Left ventricle myocardium inferior (tissue), 1 donor: ENCODE data around the gene HCFC1. TPM values are rescaled to one million over a fixed set of nuclear protein-coding genes. Genes with fewer than 3 reads are reported as not detected.

Source experiments
- DNase-seq: peaks from one replicate; pipeline ENCODE4 v3.0.0-alpha.2; 2020
- H3K27ac ChIP-seq: fragments of 200-600 bp; replicated peaks from 2 replicates; pipeline ENCODE4 v1.8.0; 2021
- H3K27me3 ChIP-seq: fragments of 200-600 bp; 2 replicates; pipeline ENCODE4 v1.8.0; 2021; ENCODE audit warnings: low read depth
- H3K36me3 ChIP-seq: fragments of 200-600 bp; 2 replicates; pipeline ENCODE4 v1.8.0; 2021
- H3K4me1 ChIP-seq: fragments of 200-600 bp; 2 replicates; pipeline ENCODE4 v1.8.0; 2021
- H3K4me3 ChIP-seq: fragments of 200-600 bp; 2 replicates; pipeline ENCODE4 v1.8.0; 2021; ENCODE audit warnings: mild to moderate bottlenecking, moderate library complexity
- H3K9me3 ChIP-seq: fragments of 200-600 bp; replicated peaks from 2 replicates; pipeline ENCODE4 v1.8.0; 2021
- intact Hi-C: fragments of 100-400 bp; cut with micrococcal nuclease; formaldehyde crosslinking; loops from one replicate; pipeline ENCODE4 v1.11.0; 2022
- total RNA-seq: library from RNA; stranded (reverse); fragmentation: NEBNext Ultra II Directional; extraction: Animal tissue kit (Norgen Biotek cat#: 25700); gene quantifications from one replicate; pipeline ENCODE4 v1.2.1, GENCODE V29; 2021
- TF ChIP-seq, protein P1 (sequence below): fragments of 200-600 bp; IDR thresholded peaks from 2 replicates; pipeline ENCODE4 v1.8.0; 2021; ENCODE audit warnings: antibody characterized with exemption, mild to moderate bottlenecking, borderline replicate concordance
- donor health status: DM: no; HTN: yes; CAD: no; lungs with severe emphysema.

The HCFC1 gene
- total RNA-seq, 1 donor from 2014 or later: 28.4 TPM

- no peak for DNase-seq
- TF ChIP-seq, protein P1, sequence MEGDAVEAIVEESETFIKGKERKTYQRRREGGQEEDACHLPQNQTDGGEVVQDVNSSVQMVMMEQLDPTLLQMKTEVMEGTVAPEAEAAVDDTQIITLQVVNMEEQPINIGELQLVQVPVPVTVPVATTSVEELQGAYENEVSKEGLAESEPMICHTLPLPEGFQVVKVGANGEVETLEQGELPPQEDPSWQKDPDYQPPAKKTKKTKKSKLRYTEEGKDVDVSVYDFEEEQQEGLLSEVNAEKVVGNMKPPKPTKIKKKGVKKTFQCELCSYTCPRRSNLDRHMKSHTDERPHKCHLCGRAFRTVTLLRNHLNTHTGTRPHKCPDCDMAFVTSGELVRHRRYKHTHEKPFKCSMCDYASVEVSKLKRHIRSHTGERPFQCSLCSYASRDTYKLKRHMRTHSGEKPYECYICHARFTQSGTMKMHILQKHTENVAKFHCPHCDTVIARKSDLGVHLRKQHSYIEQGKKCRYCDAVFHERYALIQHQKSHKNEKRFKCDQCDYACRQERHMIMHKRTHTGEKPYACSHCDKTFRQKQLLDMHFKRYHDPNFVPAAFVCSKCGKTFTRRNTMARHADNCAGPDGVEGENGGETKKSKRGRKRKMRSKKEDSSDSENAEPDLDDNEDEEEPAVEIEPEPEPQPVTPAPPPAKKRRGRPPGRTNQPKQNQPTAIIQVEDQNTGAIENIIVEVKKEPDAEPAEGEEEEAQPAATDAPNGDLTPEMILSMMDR: no peak
- H3K27ac ChIP-seq: no peak overlapping the region
- H3K36me3 ChIP-seq: peaks cover 9% of the 10 kb centered on the region
- peaks cover 6% of the 10 kb centered on the region for H3K4me1 ChIP-seq
- H3K27me3 ChIP-seq: no peaks in the 10 kb centered on the region
- intact Hi-C loops: loop anchor here (5.0 kb wide), 1 partner anchor 41 kb away; no protein-coding TSS in a partner anchor
- H3K9me3 ChIP-seq: no peaks in the 10 kb centered on the region
- H3K4me3 ChIP-seq: no peak overlapping the region
These were observed 40.0 kb upstream of the HCFC1 start for GRCh38 chrX:154011376-154012335.

- DNase-seq: no peak
- no peak overlapping the region for H3K4me3 ChIP-seq
- no peak overlapping the region for H3K27ac ChIP-seq
- TF ChIP-seq, protein P1: no peak
- no peaks in the 10 kb centered on the region for H3K9me3 ChIP-seq
- intact Hi-C loops: loop anchor here (5.0 kb wide), 1 partner anchor 42 kb away; no protein-coding TSS in a partner anchor
- H3K27me3 ChIP-seq: no peaks in the 10 kb centered on the region
- no peaks in the 10 kb centered on the region for H3K36me3 ChIP-seq
- H3K4me1 ChIP-seq: peaks cover 6% of the 10 kb centered on the region
These were observed 38.9 kb upstream of the HCFC1 start for GRCh38 chrX:154010330-154011087.

- intact Hi-C loops: no loop called here
- Histone ChIP-seq H3K27ac (no peak overlapping the region), H3K4me1 (peaks cover 2% of the 10 kb centered on the region), H3K4me3 (no peak overlapping the region), H3K27me3 (no peaks in the 10 kb centered on the region), H3K9me3 (no peaks in the 10 kb centered on the region), H3K36me3 (no peaks in the 10 kb centered on the region)
- TF ChIP-seq, protein P1: no peak
- no peak for DNase-seq
These were observed 36.9 kb upstream of the HCFC1 start for GRCh38 chrX:154008521-154008920.

DNA sequence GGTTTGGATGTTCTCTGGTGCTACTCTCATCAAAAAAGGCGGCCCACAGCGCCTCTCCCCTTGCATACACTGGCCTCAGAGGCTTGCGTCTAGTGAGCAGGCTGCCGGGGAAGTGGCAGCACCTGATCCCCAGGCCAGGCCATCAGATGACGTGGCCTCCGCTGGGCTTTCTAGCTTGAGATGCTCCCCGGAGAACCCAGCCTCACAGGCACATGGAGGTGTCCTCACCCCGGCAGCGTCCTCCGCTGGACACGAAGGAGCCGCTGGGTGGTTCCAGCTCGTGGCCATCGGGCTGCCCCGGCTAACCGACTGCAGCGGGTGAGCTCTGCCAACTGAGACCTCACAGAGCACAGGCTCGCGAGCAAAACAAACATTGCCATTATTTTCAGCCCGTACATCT, 35.3 kb upstream of the HCFC1 start:
- intact Hi-C loops: no loop called here
- Histone ChIP-seq H3K4me1 (no peaks in the 10 kb centered on the region), H3K9me3 (no peaks in the 10 kb centered on the region), H3K27ac (no peak overlapping the region), H3K27me3 (no peaks in the 10 kb centered on the region), H3K4me3 (no peak overlapping the region), H3K36me3 (no peaks in the 10 kb centered on the region)
- no peak for DNase-seq
- TF ChIP-seq, protein P1: no peak

DNA sequence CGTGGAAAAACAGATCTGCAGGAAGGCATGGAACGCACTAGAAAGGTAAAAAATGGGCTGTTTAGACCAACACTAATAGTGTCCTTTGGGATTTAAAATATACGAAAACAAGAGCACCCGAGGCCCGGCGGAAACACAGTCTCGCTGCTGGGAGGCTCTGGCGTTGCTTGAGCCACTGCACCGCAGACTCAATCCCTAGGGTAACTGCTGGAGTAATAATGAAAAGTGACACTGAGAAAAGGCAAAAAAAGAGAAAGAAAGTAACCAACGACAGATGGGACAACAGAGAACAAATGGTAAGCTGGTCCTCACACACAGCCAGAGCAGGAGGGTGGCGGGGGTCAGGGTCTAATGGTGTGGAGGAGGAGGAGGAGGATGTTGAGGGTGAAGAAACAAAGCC, 32.7 kb upstream of the HCFC1 start:
- Histone ChIP-seq H3K27me3 (no peaks in the 10 kb centered on the region), H3K36me3 (no peaks in the 10 kb centered on the region), H3K27ac (no peak overlapping the region), H3K4me1 (no peaks in the 10 kb centered on the region), H3K4me3 (no peak overlapping the region), H3K9me3 (no peaks in the 10 kb centered on the region)
- no peak for DNase-seq
- TF ChIP-seq, protein P1: no peak
- intact Hi-C loops: no loop called here
